OCI-LY3 (cell line): ENCODE data around the gene LBP.

Source experiments
- H2AFZ ChIP-seq: fragments of 200-600, 300-600 bp; shearing (Covaris generic); 2 replicates; pipeline ENCODE4 v1.6.0; 2014; ENCODE audit warnings: antibody characterized with exemption, low read depth, low read length
- H3K27ac ChIP-seq: fragments of 200-600, 300-600 bp; sonication (generic); 2 replicates; pipeline ENCODE4 v1.5.1; 2014; ENCODE audit warnings: mild to moderate bottlenecking, low read length, moderate library complexity, mixed read lengths
- H3K27me3 ChIP-seq: fragments of 200-600, 300-600 bp; sonication (generic); 2 replicates; pipeline ENCODE4 v1.6.1; 2014; ENCODE audit warnings: low read depth, low read length, mixed read lengths
- H3K36me3 ChIP-seq: fragments of 200-600, 300-600 bp; sonication (generic); replicated peaks from 2 replicates; pipeline ENCODE3; 2014; ENCODE audit warnings: low read depth, low read length, mixed read lengths
- H3K4me1 ChIP-seq: fragments of 300-600, 200-600 bp; sonication (generic); 2 replicates; pipeline ENCODE4 v1.6.1; 2014; ENCODE audit warnings: low read length, mixed read lengths
- H3K4me2 ChIP-seq: fragments of 200-600, 300-600 bp; sonication (generic); 2 replicates; pipeline ENCODE4 v1.6.1; 2014; ENCODE audit warnings: low read length, mixed read lengths
- H3K4me3 ChIP-seq: fragments of 300-600, 200-600 bp; sonication (generic); 2 replicates; pipeline ENCODE4 v1.5.1; 2014; ENCODE audit warnings: antibody characterized with exemption, mild to moderate bottlenecking, low read length, moderate library complexity
- H3K79me2 ChIP-seq: fragments of 300-600, 200-600 bp; shearing (Covaris generic); 2 replicates; pipeline ENCODE4 v1.6.1; 2014; ENCODE audit warnings: mild to moderate bottlenecking, low read length, mixed read lengths
- H3K9ac ChIP-seq: fragments of 300-600, 200-600 bp; shearing (Covaris generic); 2 replicates; pipeline ENCODE4 v1.6.0; 2014; ENCODE audit warnings: mild to moderate bottlenecking, low read length, moderate library complexity
- H3K9me3 ChIP-seq: fragments of 200-600, 300-600 bp; shearing (Covaris generic); 2 replicates; pipeline ENCODE4 v1.6.1; 2014; ENCODE audit warnings: low read length, mixed read lengths; ENCODE audit not compliant: insufficient read depth
- H4K20me1 ChIP-seq: fragments of 200-600, 300-600 bp; sonication (generic); 2 replicates; pipeline ENCODE4 v1.6.1; 2016; ENCODE audit warnings: low read length, mixed read lengths; ENCODE audit not compliant: insufficient read depth
- EZH2phosphoT487 ChIP-seq: fragments of 200-600 bp; shearing (Covaris generic); IDR thresholded peaks from 2 replicates; pipeline ENCODE4 v1.6.1; 2018; ENCODE audit warnings: antibody characterized with exemption, mixed run types, low read depth
- TF ChIP-seq, protein P1 (sequence below): fragments of 200-600, 300-600 bp; sonication (generic); IDR thresholded peaks from 2 replicates; pipeline ENCODE4 v1.5.1; 2014; ENCODE audit warnings: antibody characterized with exemption, low read length, low read depth

LBP gene

DNA sequence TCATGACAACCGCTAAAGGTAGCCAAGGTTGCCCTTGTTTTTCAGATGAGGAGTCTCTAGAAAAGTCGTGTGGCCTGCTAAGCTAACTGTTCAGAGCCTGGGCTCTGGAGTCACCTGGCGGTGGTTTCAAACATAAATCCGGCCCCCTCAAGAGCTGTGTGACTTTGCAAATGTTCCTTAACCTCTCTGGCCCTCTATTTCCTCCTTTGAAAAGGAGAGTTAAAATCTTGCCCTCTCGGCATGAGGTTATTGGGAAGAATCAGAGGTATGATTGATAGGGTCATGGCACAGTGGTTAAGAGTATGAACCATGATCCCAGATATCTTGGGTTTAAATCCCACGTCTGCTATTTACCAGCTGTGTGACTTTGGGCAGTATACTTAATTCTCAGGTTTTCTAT, 5.6 kb upstream of the LBP start:
- H3K4me3 ChIP-seq: no peak overlapping the region
- H3K36me3 ChIP-seq: no peaks in the 10 kb centered on the region
- no peaks in the 10 kb centered on the region for H3K4me1 ChIP-seq
- H3K79me2 ChIP-seq: no peaks in the 10 kb centered on the region
- no peaks in the 10 kb centered on the region for H4K20me1 ChIP-seq
- H3K4me2 ChIP-seq: no peak overlapping the region
- peaks cover 34% of the 10 kb centered on the region for H3K27me3 ChIP-seq
- no peak for TF ChIP-seq EZH2phosphoT487
- TF ChIP-seq, protein P1, sequence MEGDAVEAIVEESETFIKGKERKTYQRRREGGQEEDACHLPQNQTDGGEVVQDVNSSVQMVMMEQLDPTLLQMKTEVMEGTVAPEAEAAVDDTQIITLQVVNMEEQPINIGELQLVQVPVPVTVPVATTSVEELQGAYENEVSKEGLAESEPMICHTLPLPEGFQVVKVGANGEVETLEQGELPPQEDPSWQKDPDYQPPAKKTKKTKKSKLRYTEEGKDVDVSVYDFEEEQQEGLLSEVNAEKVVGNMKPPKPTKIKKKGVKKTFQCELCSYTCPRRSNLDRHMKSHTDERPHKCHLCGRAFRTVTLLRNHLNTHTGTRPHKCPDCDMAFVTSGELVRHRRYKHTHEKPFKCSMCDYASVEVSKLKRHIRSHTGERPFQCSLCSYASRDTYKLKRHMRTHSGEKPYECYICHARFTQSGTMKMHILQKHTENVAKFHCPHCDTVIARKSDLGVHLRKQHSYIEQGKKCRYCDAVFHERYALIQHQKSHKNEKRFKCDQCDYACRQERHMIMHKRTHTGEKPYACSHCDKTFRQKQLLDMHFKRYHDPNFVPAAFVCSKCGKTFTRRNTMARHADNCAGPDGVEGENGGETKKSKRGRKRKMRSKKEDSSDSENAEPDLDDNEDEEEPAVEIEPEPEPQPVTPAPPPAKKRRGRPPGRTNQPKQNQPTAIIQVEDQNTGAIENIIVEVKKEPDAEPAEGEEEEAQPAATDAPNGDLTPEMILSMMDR: no peak
- H3K9ac ChIP-seq: no peak overlapping the region
- H3K27ac ChIP-seq: no peak overlapping the region
- no peaks in the 10 kb centered on the region for H3K9me3 ChIP-seq
- no peak overlapping the region for H2AFZ ChIP-seq

DNA sequence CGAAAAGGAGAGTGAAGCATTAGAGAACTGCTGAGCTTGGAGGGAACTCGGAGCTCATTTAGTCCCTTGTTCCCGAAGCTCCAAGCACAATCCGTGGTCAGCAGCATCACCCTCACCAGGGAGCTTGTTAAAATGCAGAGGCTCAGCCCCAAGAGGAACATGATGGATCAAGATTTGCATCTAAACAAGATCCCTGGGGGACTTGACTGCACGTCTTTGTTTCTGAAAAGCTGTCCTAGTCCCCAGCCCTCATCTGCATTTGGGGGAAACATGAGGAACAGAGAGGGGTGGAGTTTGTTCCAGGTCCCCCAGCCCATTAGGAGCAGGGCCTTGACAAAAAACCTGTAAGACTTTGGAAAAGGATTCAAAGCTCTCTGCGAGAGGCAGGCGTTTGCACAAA, 4.1 kb upstream of the LBP start:
- H3K36me3 ChIP-seq: no peaks in the 10 kb centered on the region
- H3K9ac ChIP-seq: no peak overlapping the region
- H2AFZ ChIP-seq: no peak overlapping the region
- H3K79me2 ChIP-seq: no peaks in the 10 kb centered on the region
- H3K4me2 ChIP-seq: no peak overlapping the region
- no peak overlapping the region for H3K4me3 ChIP-seq
- no peak for TF ChIP-seq EZH2phosphoT487
- no peaks in the 10 kb centered on the region for H4K20me1 ChIP-seq
- no peaks in the 10 kb centered on the region for H3K4me1 ChIP-seq
- no peak overlapping the region for H3K27ac ChIP-seq
- H3K27me3 ChIP-seq: peaks cover 30% of the 10 kb centered on the region
- H3K9me3 ChIP-seq: no peaks in the 10 kb centered on the region

DNA sequence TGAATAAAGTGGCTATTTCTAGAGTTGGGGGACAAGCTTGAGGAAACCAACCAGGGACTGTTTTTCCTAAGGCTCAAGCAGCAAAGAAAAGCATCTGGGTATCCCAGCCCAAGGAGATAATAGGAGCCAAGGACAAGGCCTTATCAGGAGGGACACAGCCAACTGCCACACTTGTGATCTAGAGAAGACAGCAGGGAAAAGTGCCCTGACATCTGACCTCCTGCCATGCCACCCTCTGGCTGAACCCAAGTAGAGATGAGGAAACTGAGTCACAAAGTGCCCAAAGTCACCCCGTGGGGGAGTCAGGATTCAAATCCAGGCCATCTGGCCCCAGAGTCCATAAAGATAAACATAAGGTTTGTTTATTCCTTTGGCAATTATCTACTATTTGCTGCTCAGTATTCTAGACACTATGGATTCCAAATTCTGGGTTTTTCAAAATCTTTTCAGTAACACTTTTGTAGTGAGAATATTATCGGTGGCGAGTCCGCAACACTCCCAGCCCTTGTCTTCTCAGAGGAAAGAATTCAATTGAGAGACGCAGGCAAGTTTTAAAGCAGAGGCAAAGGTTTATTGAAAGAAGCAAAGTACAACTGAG, 3.5 kb upstream of the LBP start:
- H3K27ac ChIP-seq: no peak overlapping the region
- TF ChIP-seq, protein P1: no peak
- no peak for TF ChIP-seq EZH2phosphoT487
- H3K9me3 ChIP-seq: no peaks in the 10 kb centered on the region
- no peaks in the 10 kb centered on the region for H3K36me3 ChIP-seq
- no peak overlapping the region for H2AFZ ChIP-seq
- H4K20me1 ChIP-seq: no peaks in the 10 kb centered on the region
- H3K4me1 ChIP-seq: no peaks in the 10 kb centered on the region
- no peak overlapping the region for H3K9ac ChIP-seq
- no peaks in the 10 kb centered on the region for H3K79me2 ChIP-seq
- peaks cover 28% of the 10 kb centered on the region for H3K27me3 ChIP-seq
- no peak overlapping the region for H3K4me2 ChIP-seq
- H3K4me3 ChIP-seq: no peak overlapping the region

DNA sequence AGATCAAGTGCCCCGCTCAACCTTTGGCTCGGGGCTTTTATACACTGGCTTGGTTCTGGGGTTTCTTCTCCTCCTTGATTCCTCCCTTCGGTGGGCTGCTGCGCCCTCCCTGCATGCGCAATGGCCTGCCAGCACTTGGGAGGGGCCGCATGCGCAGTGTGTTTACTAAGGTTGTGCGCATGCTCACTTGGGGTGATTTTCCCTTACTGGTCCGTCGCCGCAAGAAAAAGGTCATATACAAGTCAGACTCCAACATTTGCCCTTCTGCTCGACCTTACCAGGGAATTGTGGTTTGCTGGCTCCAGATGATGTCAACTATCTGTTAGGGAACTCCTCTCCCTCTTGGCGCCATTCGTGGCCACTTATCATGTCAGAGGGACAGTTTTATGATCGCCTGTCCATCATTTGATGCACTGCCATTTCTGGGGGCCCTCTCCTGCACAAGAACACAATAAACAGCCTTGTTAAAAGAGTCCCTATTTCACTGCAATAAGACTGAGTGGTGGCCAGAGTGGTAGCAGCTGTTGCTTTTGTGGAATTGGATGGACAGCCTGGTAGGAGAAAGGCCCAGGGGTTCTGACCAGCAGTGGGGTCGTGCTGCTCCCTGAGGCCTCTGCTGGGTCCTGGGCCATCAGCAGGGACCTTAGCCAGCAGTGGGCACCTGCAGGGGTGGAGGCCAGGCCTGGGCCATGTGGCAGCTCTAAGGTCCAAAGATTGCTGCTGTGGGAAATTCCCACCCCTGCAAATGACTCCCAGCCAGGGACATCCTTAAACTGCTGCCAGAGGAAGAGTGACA, 2.8 kb upstream of the LBP start:
- Histone ChIP-seq H4K20me1 (no peaks in the 10 kb centered on the region), H3K4me3 (no peak overlapping the region), H3K9ac (no peak overlapping the region), H3K9me3 (no peaks in the 10 kb centered on the region), H3K4me1 (no peaks in the 10 kb centered on the region), H3K27me3 (peaks cover 26% of the 10 kb centered on the region), H2AFZ (no peak overlapping the region), H3K27ac (no peak overlapping the region), H3K79me2 (no peaks in the 10 kb centered on the region), H3K36me3 (no peaks in the 10 kb centered on the region), H3K4me2 (no peak overlapping the region)
- TF ChIP-seq, protein P1: no peak
- no peak for TF ChIP-seq EZH2phosphoT487
